ENCODE results near the gene BDH2.

DNA sequence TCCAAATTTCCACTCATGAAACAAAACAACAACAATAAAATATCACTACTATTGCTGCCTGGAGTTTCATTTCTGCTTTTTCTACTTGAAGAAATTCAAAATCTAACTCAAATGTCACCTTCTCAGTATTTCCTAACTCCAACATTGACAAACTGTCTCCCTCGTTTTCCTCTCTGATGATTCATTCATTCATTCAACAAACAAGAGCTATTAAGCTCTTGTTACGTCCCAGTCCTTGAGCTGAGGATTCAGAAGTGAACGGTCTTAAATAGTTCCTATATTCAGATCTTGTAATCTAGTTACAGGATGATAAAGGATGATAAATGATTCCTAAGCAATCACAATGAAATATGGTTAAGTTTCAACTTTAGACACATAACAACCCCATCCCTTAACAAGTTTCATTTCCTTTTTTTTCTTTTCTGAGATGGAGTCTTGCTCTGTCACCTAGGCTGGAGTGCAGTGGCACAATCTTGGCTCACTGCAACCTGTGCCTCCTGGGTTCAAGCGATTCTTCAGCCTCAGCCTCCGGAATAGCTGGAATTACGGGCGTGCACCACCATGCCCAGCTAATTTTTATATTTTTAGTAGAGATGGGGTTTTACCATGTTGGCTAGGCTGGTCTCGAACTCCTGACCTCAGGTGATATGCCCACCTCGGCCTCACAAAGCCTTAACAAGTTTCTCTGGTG, 24.7 kb downstream of the BDH2 start:
- TF ChIP-seq, protein P1, sequence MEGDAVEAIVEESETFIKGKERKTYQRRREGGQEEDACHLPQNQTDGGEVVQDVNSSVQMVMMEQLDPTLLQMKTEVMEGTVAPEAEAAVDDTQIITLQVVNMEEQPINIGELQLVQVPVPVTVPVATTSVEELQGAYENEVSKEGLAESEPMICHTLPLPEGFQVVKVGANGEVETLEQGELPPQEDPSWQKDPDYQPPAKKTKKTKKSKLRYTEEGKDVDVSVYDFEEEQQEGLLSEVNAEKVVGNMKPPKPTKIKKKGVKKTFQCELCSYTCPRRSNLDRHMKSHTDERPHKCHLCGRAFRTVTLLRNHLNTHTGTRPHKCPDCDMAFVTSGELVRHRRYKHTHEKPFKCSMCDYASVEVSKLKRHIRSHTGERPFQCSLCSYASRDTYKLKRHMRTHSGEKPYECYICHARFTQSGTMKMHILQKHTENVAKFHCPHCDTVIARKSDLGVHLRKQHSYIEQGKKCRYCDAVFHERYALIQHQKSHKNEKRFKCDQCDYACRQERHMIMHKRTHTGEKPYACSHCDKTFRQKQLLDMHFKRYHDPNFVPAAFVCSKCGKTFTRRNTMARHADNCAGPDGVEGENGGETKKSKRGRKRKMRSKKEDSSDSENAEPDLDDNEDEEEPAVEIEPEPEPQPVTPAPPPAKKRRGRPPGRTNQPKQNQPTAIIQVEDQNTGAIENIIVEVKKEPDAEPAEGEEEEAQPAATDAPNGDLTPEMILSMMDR (IDR thresholded peaks at IDR 0.05; ENCODE audit: poor library complexity), result no peak
- TF ChIP-seq EZH2 (IDR thresholded peaks at IDR 0.05; ENCODE audit: borderline replicate concordance), result no peak
